MM.1S (cell line): ENCODE results near the gene PCDH19.

ENCODE experiments used
- DNase-seq: peaks from one replicate; pipeline ENCODE4 v3.0.0-alpha.2; 2015
- H2AFZ ChIP-seq: fragments of 300-600 bp; sonication (generic); 2 replicates; pipeline ENCODE4 v1.6.0; 2016; ENCODE audit warnings: antibody characterized with exemption, low read length
- H3F3A ChIP-seq: fragments of 300-600 bp; sonication (generic); 2 replicates; pipeline ENCODE4 v1.6.1; 2016; ENCODE audit warnings: mild to moderate bottlenecking, antibody characterized with exemption, low read length, moderate library complexity, mixed read lengths; ENCODE audit not compliant: insufficient read depth
- H3K27ac ChIP-seq: fragments of 300-600 bp; sonication (generic); 2 replicates; pipeline ENCODE4 v1.5.1; 2016; ENCODE audit warnings: mild to moderate bottlenecking, low read length
- H3K27me3 ChIP-seq: fragments of 300-600 bp; sonication (generic); replicated peaks from 2 replicates; pipeline ENCODE4 v1.6.0; 2016; ENCODE audit warnings: low read length; ENCODE audit not compliant: insufficient read depth
- H3K36me3 ChIP-seq: fragments of 300-600 bp; sonication (generic); replicated peaks from 2 replicates; pipeline ENCODE4 v1.6.1; 2016; ENCODE audit warnings: mild to moderate bottlenecking, low read length, mixed read lengths; ENCODE audit not compliant: insufficient read depth
- H3K4me1 ChIP-seq: fragments of 300-600 bp; sonication (generic); 2 replicates; pipeline ENCODE4 v1.6.1; 2016; ENCODE audit warnings: low read length, mixed read lengths
- H3K4me2 ChIP-seq: fragments of 300-600 bp; sonication (generic); 2 replicates; pipeline ENCODE4 v1.6.0; 2016; ENCODE audit warnings: low read depth, low read length
- H3K4me3 ChIP-seq: fragments of 300-600 bp; sonication (generic); 2 replicates; pipeline ENCODE4 v1.5.1; 2016; ENCODE audit warnings: low read length, mixed read lengths
- H3K79me2 ChIP-seq: fragments of 300-600 bp; sonication (generic); 2 replicates; pipeline ENCODE4 v1.6.1; 2016; ENCODE audit warnings: mixed run types, low read length, mixed read lengths
- H3K9ac ChIP-seq: fragments of 300-600 bp; sonication (generic); 2 replicates; pipeline ENCODE4 v1.6.1; 2016; ENCODE audit warnings: low read length, mixed read lengths
- H3K9me2 ChIP-seq: fragments of 300-600 bp; sonication (generic); replicated peaks from 2 replicates; pipeline ENCODE4 v1.6.1; 2016; ENCODE audit warnings: mild to moderate bottlenecking, low read length, mixed read lengths; ENCODE audit not compliant: insufficient read depth
- H3K9me3 ChIP-seq: fragments of 300-600 bp; sonication (generic); replicated peaks from 2 replicates; pipeline ENCODE4 v1.6.1; 2016; ENCODE audit warnings: mild to moderate bottlenecking, low read length, mixed read lengths; ENCODE audit not compliant: insufficient read depth
- H4K20me1 ChIP-seq: fragments of 300-600 bp; sonication (generic); 2 replicates; pipeline ENCODE4 v1.6.1; 2016; ENCODE audit warnings: mild to moderate bottlenecking, low read length, moderate library complexity, mixed read lengths; ENCODE audit not compliant: insufficient read depth
- EZH2 ChIP-seq: fragments of 300-600 bp; sonication (generic); optimal IDR thresholded peaks from 2 replicates; pipeline ENCODE3; 2017; ENCODE audit warnings: low read depth, mild to moderate bottlenecking, antibody characterized with exemption, low read length, mixed read lengths
- EZH2phosphoT487 ChIP-seq: fragments of 300-600 bp; sonication (generic); IDR thresholded peaks from 2 replicates; pipeline ENCODE4 v1.6.1; 2018; ENCODE audit warnings: antibody characterized with exemption, low read length
- TF ChIP-seq, protein P1 (sequence below): fragments of 300-600 bp; sonication (generic); IDR thresholded peaks from 2 replicates; pipeline ENCODE4 v1.5.1; 2016; ENCODE audit warnings: antibody characterized with exemption, low read length, mixed read lengths

The PCDH19 gene

DNA sequence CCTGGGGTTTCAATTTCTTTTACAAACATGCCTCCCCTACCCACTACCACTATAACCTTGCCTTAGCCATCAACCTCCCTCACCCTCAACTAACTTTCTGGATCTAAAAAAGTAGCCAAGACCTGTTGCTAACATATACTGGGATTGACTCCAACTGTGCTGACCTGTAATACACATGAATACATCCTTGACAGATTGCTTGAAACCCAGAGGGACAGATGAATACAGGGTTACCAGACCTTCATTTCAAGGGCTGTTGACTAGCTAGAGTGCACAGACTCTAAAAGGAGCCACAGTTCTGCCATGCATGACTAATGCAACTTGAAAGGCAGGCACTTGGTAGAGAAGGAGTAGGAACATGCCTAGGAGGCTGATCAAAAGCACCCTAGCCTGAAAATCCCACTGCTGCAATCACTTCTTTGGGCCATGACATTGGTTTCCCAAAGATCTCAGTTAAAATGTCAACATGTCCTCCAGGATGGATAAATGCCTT, 121.0 kb downstream of the PCDH19 start:
- no peak overlapping the region for H3K27ac ChIP-seq
- H3K9ac ChIP-seq, result no peak overlapping the region
- H3K4me2 ChIP-seq, result no peak overlapping the region
- TF ChIP-seq EZH2phosphoT487 (no peak), EZH2 (no peak)
- TF ChIP-seq, protein P1, sequence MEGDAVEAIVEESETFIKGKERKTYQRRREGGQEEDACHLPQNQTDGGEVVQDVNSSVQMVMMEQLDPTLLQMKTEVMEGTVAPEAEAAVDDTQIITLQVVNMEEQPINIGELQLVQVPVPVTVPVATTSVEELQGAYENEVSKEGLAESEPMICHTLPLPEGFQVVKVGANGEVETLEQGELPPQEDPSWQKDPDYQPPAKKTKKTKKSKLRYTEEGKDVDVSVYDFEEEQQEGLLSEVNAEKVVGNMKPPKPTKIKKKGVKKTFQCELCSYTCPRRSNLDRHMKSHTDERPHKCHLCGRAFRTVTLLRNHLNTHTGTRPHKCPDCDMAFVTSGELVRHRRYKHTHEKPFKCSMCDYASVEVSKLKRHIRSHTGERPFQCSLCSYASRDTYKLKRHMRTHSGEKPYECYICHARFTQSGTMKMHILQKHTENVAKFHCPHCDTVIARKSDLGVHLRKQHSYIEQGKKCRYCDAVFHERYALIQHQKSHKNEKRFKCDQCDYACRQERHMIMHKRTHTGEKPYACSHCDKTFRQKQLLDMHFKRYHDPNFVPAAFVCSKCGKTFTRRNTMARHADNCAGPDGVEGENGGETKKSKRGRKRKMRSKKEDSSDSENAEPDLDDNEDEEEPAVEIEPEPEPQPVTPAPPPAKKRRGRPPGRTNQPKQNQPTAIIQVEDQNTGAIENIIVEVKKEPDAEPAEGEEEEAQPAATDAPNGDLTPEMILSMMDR, result no peak
- no peak for DNase-seq
- no peaks in the 10 kb centered on the region for H3K9me3 ChIP-seq
- H3K9me2 ChIP-seq, result no peaks in the 10 kb centered on the region
- no peaks in the 10 kb centered on the region for H4K20me1 ChIP-seq
- no peaks in the 10 kb centered on the region for H3F3A ChIP-seq
- H3K36me3 ChIP-seq, result no peaks in the 10 kb centered on the region
- no peaks in the 10 kb centered on the region for H3K4me1 ChIP-seq
- no peak overlapping the region for H3K4me3 ChIP-seq
- no peaks in the 10 kb centered on the region for H3K27me3 ChIP-seq
- H3K79me2 ChIP-seq, result no peaks in the 10 kb centered on the region
- H2AFZ ChIP-seq, result no peak overlapping the region

DNA sequence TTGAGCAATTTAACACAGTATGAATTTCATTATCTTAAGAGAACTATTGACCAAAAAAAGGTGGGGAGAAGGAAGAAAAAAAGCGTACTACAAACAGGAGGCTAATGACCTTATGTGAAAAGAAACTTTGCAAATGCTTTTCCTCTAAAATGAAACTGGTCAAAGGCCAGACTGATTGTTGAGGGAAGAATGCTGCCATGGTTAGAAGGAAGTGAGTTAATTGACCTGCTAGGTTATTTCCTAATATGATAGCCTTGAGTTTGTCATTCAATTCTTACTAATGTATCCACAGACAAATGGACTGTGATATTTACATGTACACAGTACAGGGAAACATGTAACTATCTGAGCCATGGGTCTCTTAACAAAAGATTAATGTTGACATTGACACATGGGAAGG, 132.8 kb downstream of the PCDH19 start:
- TF ChIP-seq, protein P1, result no peak
- TF ChIP-seq EZH2, result no peak
- TF ChIP-seq EZH2phosphoT487, result no peak
- no peaks in the 10 kb centered on the region for H3K9me2 ChIP-seq

DNA sequence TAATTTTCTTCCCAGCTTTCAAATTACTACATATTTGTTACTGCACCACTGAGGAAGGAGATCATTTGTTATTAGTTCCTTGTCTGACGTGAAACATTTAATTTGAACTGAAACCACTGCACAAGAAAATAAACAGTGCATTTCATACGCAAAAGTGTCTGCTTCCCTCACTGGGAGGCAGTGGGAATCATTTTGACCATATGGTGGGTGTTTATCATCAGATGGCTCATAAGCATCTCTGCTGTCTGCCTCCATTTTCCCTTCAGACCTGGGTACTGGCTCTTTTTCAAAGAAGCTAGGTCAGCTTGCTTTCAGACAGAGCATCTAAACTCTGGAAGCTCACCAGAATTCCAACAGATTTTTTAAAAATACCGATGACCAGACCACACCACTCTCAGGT, 135.2 kb downstream of the PCDH19 start:
- Histone ChIP-seq H3K4me3 (no peak overlapping the region), H3K4me1 (no peaks in the 10 kb centered on the region), H3K9ac (no peak overlapping the region), H3K27me3 (no peaks in the 10 kb centered on the region), H3K36me3 (no peaks in the 10 kb centered on the region), H3K9me3 (no peaks in the 10 kb centered on the region), H4K20me1 (no peaks in the 10 kb centered on the region), H2AFZ (no peak overlapping the region), H3F3A (no peaks in the 10 kb centered on the region), H3K27ac (no peak overlapping the region), H3K4me2 (no peak overlapping the region), H3K79me2 (no peaks in the 10 kb centered on the region), H3K9me2 (no peaks in the 10 kb centered on the region)
- no peak for DNase-seq
- TF ChIP-seq, protein P1, result no peak
- no peak for TF ChIP-seq EZH2phosphoT487
- no peak for TF ChIP-seq EZH2

More for the DNA sequence above, 132.8 kb downstream of the PCDH19 start:
- H3K27me3 ChIP-seq, result no peaks in the 10 kb centered on the region
- H3K9ac ChIP-seq, result no peak overlapping the region
- no peaks in the 10 kb centered on the region for H3K36me3 ChIP-seq
- H2AFZ ChIP-seq, result no peak overlapping the region
- no peaks in the 10 kb centered on the region for H3K4me1 ChIP-seq
- no peak overlapping the region for H3K27ac ChIP-seq
- H3K9me3 ChIP-seq, result no peaks in the 10 kb centered on the region
- H3K79me2 ChIP-seq, result no peaks in the 10 kb centered on the region
- H3K4me3 ChIP-seq, result no peak overlapping the region
- no peaks in the 10 kb centered on the region for H3F3A ChIP-seq
- no peak overlapping the region for H3K4me2 ChIP-seq
- no peaks in the 10 kb centered on the region for H4K20me1 ChIP-seq
- no peak for DNase-seq
